Fibroblast of villous mesenchyme (primary cell): Measurements from ENCODE around the gene MTOR. TPM values are rescaled to one million over a fixed set of nuclear protein-coding genes. Genes with fewer than 3 reads are reported as not detected.

Experiments
- DNase-seq: peaks from one replicate; pipeline ENCODE4 v3.0.0-alpha.2; 2010; ENCODE audit warnings: low read depth
- H3K4me3 ChIP-seq: 2 replicates; pipeline ENCODE4 v1.5.1; 2011; ENCODE audit warnings: low read depth, mild to moderate bottlenecking, low read length
- CTCF ChIP-seq: IDR thresholded peaks from 2 replicates; pipeline ENCODE4 v1.5.1; 2012; ENCODE audit warnings: low read depth, mild to moderate bottlenecking, low read length; ENCODE audit not compliant: insufficient read depth
- total RNA-seq: library from RNA; depleted of rRNA; stranded (reverse); fragments of >200 nt; gene quantifications from 2 replicates; pipeline ENCODE4 v1.2.3, GENCODE V29; 2012

The MTOR gene
- total RNA-seq, 1 donor, result 47.5 TPM

GRCh38 chr1:11193376-11193775 lies 69.0 kb downstream of the MTOR start:
- DNase-seq, result no peak
- no peak overlapping the region for H3K4me3 ChIP-seq
- no peak for TF ChIP-seq CTCF

- TF ChIP-seq CTCF, result no peak
- DNase-seq, result no peak
- no peak within 1 kb of the TSS for H3K4me3 ChIP-seq
These were observed 73.4 kb downstream of the MTOR start, which contains the start of gene ANGPTL7 for GRCh38 chr1:11188858-11189451. Gene ANGPTL7, plus strand, starts transcription at chr1:11189355. Its CDS starts 225 bp downstream, at chr1:11189580.

- peak; percentile 44 for DNase-seq
- no peak for TF ChIP-seq CTCF
- no peak overlapping the region for H3K4me3 ChIP-seq
These were observed 74.0 kb downstream of the MTOR start for GRCh38 chr1:11188381-11188780.

- H3K4me3 ChIP-seq, result no peak overlapping the region
- no peak for DNase-seq
- TF ChIP-seq CTCF, result no peak
These were observed 74.4 kb downstream of the MTOR start for GRCh38 chr1:11187931-11188330.

GRCh38 chr1:11187494-11187893 lies 74.9 kb downstream of the MTOR start:
- H3K4me3 ChIP-seq, result no peak overlapping the region
- DNase-seq, result no peak
- TF ChIP-seq CTCF, result no peak

- H3K4me3 ChIP-seq, result no peak overlapping the region
- no peak for TF ChIP-seq CTCF
- no peak for DNase-seq
These were observed 75.4 kb downstream of the MTOR start for GRCh38 chr1:11187000-11187399.

GRCh38 chr1:11184973-11185372 lies 77.4 kb downstream of the MTOR start:
- H3K4me3 ChIP-seq, result no peak overlapping the region
- no peak for TF ChIP-seq CTCF
- peak; percentile 12 for DNase-seq
